ENCODE data around the gene NPBWR2. TPM values are rescaled to one million over a fixed set of nuclear protein-coding genes. Genes with fewer than 3 reads are reported as not detected.

The NPBWR2 gene
- polyA plus RNA-seq, 1 of the 3 experiments (the other 2 are of a cell fraction), result not detected

- TF ChIP-seq NFIC (IDR thresholded peaks at IDR 0.05; ENCODE audit: borderline replicate concordance) (no peak), USF2 (IDR thresholded peaks at IDR 0.05; ENCODE audit: borderline replicate concordance, low read depth, low read length) (no peak), MEF2A (IDR thresholded peaks at IDR 0.05; ENCODE audit: borderline replicate concordance, low read depth) (no peak), YY1 (IDR thresholded peaks at IDR 0.05; ENCODE audit: low read depth) (no peak)
Measured at GRCh38 chr20:64106435-64106961, 867 bp downstream of the NPBWR2 start (continued).

GRCh38 chr20:64105846-64106434 lies 1.4 kb downstream of the NPBWR2 start:
- TF ChIP-seq USF1 (IDR thresholded peaks at IDR 0.05; ENCODE audit: borderline replicate concordance, low read depth) (no peak), EZH2phosphoT487 (IDR thresholded peaks at IDR 0.05; ENCODE audit: borderline replicate concordance, low read depth) (no peak), GABPA (IDR thresholded peaks at IDR 0.05; ENCODE audit: low read depth) (no peak), PBX3 (IDR thresholded peaks at IDR 0.05) (no peak), TCF12 (IDR thresholded peaks at IDR 0.05) (no peak)
- no peak overlapping the region for H3K9ac ChIP-seq
- H3K36me3 ChIP-seq (replicated peaks in 1 of 2; ENCODE audit: control insufficient read depth in 1 of 2, insufficient read depth in 2 of 2, low read length in 1 of 2), result no peaks in the 10 kb centered on the region
- no peaks in the 10 kb centered on the region for H3K9me2 ChIP-seq
- peaks cover 0 to 12% of the 10 kb centered on the region in 2 experiments; a peak in 1 of 4 replicates for H3K4me1 ChIP-seq (ENCODE audit: control insufficient read depth in 1 of 2, insufficient read depth in 2 of 2, low read depth in 1 of 2, low read length in 1 of 2)
- H3K9me3 ChIP-seq, result no peaks in the 10 kb centered on the region
- H4K20me1 ChIP-seq (ENCODE audit: insufficient read depth), result no peaks in the 10 kb centered on the region
- no peak overlapping the region for H3K27ac ChIP-seq (ENCODE audit: low read depth in 2 of 2, low read length in 1 of 2)
- H3K27me3 ChIP-seq (ENCODE audit: insufficient read depth), result no peaks in the 10 kb centered on the region; the same call in 1 of the 2 replicates
- no peak overlapping the region for H3K4me2 ChIP-seq
- no peak for DNase-seq
- no peak overlapping the region for H3K4me3 ChIP-seq (ENCODE audit: low read depth in 2 of 2, low read length in 1 of 2)
- WGBS (ENCODE audit: low lambda C conversion rate), result 77% methylated on average over 20 of the region's 39 CpGs
- ChIA-PET CTCF (interaction anchor here (1.0 to 1.5 kb wide), 3 partner anchors 10 to 15 kb away, joined by 3 read pairs; no protein-coding TSS in a partner anchor), POLR2A (no interaction called here)
- no peaks in the 10 kb centered on the region for H3F3A ChIP-seq (replicated peaks; ENCODE audit: insufficient read depth)
- no peaks in the 10 kb centered on the region for H3K79me2 ChIP-seq (ENCODE audit: insufficient read depth)
- no peak overlapping the region for H2AFZ ChIP-seq (ENCODE audit: low read depth)

GRCh38 chr20:64104667-64105451 lies 2.5 kb downstream of the NPBWR2 start:
- no peaks in the 10 kb centered on the region for H3K9me3 ChIP-seq
- peaks cover 0 to 4% of the 10 kb centered on the region in 2 experiments; a peak in 1 of 4 replicates for H3K4me1 ChIP-seq (ENCODE audit: control insufficient read depth in 1 of 2, insufficient read depth in 2 of 2, low read depth in 1 of 2, low read length in 1 of 2)
- H3K27ac ChIP-seq (ENCODE audit: low read depth in 2 of 2, low read length in 1 of 2), result no peak overlapping the region
- no peak for DNase-seq
- H3K36me3 ChIP-seq (replicated peaks in 1 of 2; ENCODE audit: control insufficient read depth in 1 of 2, insufficient read depth in 2 of 2, low read length in 1 of 2), result no peaks in the 10 kb centered on the region
- no peak overlapping the region for H3K9ac ChIP-seq
- no peak overlapping the region for H3K4me3 ChIP-seq (ENCODE audit: low read depth in 2 of 2, low read length in 1 of 2)
- H3K27me3 ChIP-seq (ENCODE audit: insufficient read depth), result no peaks in the 10 kb centered on the region; the same call in 1 of the 2 replicates
- no peaks in the 10 kb centered on the region for H3K9me2 ChIP-seq
- H3K4me2 ChIP-seq, result no peak overlapping the region
- H3F3A ChIP-seq (replicated peaks; ENCODE audit: insufficient read depth), result no peaks in the 10 kb centered on the region
- ChIA-PET CTCF (interaction anchor here (1.2 kb wide), 1 partner anchor 125 kb away, joined by 3 read pairs; the partner anchor contains the start of gene PRPF6), POLR2A (no interaction called here)
- no peak overlapping the region for H2AFZ ChIP-seq (ENCODE audit: low read depth)
- no peaks in the 10 kb centered on the region for H3K79me2 ChIP-seq (ENCODE audit: insufficient read depth)
- 80% methylated on average over 14 of the region's 25 CpGs for WGBS (ENCODE audit: low lambda C conversion rate)
- no peaks in the 10 kb centered on the region for H4K20me1 ChIP-seq (ENCODE audit: insufficient read depth)
- TF ChIP-seq IRF3 (IDR thresholded peaks at IDR 0.05; ENCODE audit: low read depth, low read length) (no peak), GATA2 (CRISPR knock-in tag; IDR thresholded peaks at IDR 0.05) (no peak), NRF1 (IDR thresholded peaks at IDR 0.05; ENCODE audit: low read depth, low read length) (no peak), SMC3 (IDR thresholded peaks at IDR 0.05; ENCODE audit: low read depth, low read length) (no peak), POLR2AphosphoS5 (IDR thresholded peaks at IDR 0.05; ENCODE audit: low read depth, low read length) (no peak), TCF12 (IDR thresholded peaks at IDR 0.05) (no peak), USF1 (IDR thresholded peaks at IDR 0.05; ENCODE audit: borderline replicate concordance, low read depth) (no peak)

Data from SK-N-SH (cell line).